Amniotic epithelial cell (primary cell): ENCODE results near the gene NPR3.

Experiments
- DNase-seq: peaks from one replicate; pipeline ENCODE4 v3.0.0-alpha.2; 2010; ENCODE audit warnings: low read depth

The NPR3 gene, protein sequence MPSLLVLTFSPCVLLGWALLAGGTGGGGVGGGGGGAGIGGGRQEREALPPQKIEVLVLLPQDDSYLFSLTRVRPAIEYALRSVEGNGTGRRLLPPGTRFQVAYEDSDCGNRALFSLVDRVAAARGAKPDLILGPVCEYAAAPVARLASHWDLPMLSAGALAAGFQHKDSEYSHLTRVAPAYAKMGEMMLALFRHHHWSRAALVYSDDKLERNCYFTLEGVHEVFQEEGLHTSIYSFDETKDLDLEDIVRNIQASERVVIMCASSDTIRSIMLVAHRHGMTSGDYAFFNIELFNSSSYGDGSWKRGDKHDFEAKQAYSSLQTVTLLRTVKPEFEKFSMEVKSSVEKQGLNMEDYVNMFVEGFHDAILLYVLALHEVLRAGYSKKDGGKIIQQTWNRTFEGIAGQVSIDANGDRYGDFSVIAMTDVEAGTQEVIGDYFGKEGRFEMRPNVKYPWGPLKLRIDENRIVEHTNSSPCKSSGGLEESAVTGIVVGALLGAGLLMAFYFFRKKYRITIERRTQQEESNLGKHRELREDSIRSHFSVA

DNA sequence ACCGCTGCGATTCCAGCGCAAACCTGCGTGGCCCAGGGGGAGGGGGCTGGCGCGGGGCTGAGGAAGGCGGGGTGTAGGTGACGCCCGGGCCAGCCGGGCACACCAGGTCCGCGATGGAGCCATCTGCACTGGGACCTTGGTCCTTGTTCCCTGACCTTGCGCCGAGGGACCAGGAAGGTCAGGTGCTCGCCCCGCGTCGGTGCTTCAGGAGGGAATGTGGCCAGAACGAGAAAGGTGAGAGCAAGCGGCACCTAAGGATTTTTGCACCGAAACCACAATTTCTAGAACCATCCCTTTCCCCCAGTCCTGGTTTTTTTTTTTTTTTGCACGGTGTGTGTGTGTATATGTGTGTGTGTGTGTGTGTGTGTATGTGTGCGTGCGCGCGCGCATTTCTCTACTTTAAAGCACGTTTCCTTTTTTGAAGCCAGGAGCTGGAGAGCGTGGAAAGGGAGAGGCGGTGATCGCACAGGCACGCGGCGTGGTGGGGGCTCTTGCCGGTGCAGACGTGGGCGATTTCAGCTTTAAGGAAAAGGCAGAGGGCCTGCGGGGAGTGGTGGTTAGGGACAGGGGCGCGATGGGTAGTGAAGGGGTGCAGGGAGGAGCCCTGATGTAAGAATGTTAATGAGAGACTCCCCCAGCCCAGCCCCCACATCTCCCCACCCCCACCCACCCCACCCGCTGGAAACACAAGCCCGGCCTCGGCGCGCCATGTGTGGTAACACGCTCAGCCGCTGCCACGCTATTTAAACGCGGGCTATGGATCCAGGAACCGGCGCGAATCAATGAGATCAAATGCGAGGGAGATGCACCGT is at the start of gene NPR3:
NPR3 (plus strand) TSS at position 772 of the 812 bp plus-strand sequence. CDS start 456 bp downstream, outside the sequence.
- peak; percentile 32 for DNase-seq

DNA sequence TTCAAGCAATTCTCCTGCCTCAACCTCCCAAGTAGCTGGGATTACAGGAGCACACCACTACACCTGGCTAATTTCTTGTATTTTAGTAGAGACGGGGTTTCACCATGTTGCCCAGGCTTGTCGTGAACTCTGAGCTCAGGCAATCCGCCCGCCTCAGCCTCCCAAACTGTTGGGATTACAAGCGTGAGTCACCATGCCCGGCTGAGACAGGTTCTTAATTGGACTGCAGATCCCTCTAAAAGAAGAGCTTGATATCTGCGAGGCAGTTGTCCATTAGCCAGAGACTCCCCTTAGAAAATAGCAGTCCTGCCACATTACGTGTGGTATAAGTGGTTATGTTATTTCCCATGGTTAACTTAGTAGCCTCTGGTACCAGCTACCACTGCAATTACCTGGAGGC is 46.6 kb upstream of the NPR3 start:
- DNase-seq, result no peak

DNA sequence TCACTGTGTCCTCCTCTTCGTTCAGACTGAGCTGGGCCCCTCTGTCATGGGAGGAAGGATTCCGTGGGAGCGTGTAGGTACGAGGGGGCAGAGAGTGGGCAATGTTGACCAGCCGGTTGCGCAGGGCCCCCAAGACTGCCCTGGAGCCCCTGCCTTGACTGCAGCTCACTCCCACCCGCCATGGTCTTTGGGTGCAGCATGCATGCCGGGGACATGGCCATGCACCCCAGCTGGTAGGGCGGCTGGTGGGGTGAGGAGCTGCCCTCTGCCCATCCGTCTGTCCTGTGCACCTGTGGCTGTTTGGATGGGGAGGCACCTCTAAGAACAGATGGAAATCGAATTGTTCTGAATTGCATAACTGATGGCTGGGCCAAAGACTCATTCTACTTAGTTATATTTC is 42.6 kb upstream of the NPR3 start:
- no peak for DNase-seq

DNA sequence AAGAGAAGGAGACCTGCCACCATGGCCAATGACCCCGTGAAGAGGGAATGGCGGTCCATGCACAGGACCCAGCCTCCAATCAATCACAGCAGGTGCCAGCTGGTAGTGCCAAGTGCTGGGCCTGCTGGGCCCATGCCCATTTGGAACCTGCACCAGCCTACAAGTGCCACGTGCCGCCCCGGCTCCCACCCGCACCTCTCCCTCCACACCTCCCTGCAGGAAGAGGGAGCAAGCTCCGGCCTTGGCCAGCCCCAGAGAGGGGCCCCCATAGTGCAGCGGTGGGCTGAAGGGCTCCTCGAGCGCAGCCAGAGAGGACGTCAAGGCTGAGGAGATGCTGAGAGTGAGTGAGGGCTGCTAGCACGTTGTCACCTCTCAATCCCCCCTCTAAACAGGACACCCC is 37.8 kb upstream of the NPR3 start:
- DNase-seq, result no peak

DNA sequence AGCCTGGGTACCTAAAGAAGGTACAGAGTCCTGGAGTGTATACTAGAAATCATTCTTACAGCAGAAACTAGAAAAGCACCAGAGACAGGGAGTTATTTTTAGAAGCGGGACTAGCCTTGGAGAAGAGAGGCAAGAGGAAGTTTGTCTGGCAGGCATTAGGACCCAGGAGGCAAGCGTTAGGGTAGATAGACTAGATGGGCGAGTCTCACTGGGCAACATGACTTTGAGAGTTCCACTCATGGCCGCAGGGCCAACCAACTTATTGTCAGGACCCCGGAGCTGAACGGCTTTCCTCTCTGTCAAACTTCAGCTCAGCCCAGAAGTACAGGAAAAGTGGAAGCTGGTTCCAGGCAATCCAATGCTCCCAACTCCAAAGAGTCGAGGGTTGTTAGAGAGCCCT is 34.1 kb upstream of the NPR3 start:
- no peak for DNase-seq

DNA sequence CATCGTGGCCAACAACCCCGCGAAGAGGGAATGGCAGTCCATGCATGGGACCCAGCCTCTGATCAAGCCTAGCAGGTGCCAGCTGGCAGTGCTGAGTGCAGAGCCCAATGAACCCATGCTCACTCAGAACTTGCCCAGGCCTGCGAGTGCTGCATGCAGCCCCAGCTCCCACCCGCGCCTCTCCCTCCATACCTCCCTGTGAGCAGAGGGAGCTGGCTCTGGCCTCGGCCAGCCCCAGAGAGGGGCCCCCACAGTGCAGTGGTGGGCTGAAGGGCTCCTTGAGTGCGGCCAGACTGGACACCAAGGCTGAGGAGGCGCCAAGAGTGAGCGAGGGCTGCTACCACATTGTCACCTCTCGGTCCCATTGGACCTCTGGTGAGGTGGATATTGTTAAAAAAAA is 32.6 kb upstream of the NPR3 start:
- no peak for DNase-seq

DNA sequence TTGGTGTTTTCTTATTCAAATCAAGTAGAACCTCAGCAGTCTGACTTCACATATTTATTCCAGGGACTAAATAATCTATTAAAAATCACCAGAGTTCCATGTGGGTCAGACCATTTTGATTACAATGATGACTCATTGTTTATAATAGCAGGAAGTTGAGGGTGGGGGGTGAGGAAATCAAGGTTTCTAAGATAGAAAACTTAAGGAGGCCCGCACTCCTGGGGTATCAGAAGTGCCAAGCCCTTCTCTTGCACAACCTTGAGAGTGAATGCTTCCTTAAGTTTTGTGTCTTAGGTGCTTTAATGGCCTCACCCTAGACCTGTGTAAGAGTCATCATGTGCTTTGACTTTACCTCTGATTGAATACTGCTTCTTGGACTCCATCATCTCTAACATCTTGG is 31.9 kb upstream of the NPR3 start:
- DNase-seq, result peak; percentile 15

DNA sequence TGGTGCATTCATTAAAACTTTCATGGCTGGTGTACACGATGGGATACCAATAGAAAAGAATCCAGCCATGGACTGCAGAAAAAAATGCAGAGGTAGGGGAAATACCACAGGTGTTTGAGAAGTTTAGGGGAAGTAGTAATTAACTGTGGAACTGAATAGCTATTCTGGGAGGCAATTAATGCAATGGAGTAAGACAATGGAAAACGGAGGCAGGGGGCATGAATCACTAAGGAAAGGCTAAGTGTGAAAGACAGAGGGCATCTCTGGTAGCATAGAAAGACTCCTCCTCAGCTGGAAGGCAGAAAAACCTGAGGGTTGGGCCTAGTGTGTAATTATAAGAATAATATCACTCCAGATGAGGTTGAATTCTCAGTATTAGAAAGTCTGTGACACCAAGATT is 30.9 kb upstream of the NPR3 start:
- no peak for DNase-seq

DNA sequence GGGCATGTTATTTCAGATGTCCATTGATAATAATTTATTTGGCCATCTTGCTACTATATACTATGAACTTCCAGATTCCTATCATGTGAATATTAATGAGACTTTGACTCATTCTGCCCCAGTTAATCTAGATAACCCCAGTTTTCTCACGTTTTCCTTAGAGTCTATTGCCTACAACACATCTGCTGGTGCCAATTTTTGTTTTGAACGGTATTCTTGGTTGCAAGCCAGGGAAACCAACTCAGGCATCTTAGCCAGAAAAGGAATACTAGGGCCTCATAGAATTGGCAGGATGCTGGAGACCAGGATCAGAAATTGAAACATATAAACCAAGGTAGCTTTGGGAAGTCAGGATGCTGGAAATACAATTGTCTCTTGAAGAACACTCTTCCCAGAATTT is 28.0 kb upstream of the NPR3 start:
- DNase-seq, result no peak

DNA sequence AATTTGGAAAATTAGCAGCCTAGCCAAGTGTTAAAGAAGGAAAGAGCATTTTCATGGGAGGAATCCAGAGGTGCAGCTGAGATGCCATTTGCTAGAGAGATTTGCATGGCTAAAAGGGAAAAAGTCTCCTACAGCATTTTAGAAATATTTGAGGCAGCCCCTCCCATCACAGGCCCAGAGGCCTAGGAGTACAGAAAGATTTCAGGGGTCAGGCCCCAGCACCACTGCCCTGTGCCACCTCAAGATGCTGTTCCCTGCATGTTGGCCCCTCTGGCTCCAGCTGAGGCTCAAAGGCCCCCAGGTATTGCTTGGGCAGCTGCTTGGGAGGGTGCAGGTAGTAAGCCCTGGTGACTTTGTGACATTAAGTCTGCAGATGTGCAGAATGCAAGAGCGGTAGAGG is 26.9 kb upstream of the NPR3 start:
- no peak for DNase-seq

DNA sequence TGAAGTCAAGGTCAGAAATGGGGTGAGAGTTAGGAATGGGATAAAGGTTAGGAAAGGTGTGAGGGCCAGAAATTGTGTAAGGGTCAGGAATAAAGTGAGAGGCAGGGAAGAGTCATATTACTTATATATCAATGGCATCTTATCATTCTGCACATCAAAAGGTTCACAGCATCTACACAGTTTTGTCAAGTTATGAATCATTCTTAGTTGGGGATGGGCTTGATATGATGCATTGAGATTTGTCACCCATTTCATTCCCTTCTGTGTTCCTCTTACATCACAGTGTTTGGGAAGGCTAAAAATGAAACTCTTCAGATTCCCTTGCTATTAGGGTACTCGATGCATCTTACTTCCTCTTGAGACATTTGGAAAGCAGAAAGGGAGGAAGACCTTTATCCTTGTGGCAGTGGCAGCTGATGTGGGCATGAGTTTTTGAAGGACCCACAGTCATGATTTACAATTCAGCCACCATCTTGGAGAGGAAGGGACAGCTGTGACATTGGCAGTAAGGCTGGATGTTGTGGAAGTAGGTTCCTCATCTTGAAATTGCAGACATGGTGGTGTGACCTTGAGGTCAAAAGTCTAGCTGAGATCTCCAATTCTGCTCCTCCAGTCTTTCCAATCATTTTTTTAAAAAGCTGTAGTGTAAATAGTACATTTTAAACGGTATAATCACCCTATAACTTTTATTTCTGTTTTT is 24.2 kb upstream of the NPR3 start:
- DNase-seq, result no peak

DNA sequence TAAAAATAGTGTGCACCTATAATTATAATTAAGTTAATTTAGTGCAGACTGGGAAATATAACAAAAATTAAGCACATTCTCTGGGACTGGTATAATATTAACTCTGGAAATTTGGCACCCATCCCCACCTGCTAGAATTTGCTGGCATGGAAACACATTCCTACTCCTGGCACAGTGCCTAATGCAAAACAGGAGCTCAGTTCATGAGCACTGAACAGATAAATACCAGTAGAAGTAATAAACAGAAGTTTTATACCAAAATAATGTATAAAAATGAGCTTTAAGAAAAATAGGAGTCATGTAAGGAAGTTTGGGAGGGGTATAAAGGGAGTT is 23.7 kb upstream of the NPR3 start:
- DNase-seq, result peak; percentile 7

DNA sequence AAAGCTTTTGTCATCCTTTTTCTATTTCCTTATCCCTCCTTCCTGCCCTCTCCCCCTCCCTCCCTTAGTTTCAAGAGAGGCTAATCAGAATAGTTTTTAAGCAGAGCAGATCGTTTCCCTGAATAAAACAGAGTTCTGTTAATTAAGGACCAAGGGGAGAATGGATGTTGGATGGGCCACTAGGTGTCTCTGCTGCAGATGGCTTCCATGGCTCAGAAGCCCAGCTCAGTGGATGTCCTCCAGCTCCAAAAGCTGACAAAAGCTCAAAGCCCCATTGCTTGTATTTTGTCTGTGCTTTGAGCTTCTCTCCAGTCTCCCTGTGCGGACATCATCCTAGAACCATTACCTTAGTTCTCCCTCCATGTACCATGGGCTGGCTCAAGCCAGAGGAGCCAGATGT is 21.0 kb upstream of the NPR3 start:
- no peak for DNase-seq

DNA sequence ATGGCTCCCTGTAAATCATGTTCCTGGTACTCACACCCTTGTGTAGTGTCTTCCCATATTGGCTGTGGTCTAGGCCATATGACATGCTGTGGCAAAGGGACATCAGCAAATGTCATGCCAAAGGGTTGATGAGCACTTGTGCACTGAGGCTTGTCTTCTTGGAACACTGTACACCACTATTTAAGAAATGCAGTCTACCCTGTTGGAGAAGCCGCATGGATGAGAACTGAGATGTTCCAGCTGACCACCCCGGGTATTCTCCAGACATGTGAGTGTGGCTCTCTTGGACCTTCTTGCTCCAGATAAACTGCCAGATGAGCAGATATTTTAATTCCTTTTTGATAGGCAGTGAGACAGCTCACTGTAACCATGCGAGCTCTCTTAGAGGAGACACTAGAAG is 20.5 kb upstream of the NPR3 start:
- no peak for DNase-seq

DNA sequence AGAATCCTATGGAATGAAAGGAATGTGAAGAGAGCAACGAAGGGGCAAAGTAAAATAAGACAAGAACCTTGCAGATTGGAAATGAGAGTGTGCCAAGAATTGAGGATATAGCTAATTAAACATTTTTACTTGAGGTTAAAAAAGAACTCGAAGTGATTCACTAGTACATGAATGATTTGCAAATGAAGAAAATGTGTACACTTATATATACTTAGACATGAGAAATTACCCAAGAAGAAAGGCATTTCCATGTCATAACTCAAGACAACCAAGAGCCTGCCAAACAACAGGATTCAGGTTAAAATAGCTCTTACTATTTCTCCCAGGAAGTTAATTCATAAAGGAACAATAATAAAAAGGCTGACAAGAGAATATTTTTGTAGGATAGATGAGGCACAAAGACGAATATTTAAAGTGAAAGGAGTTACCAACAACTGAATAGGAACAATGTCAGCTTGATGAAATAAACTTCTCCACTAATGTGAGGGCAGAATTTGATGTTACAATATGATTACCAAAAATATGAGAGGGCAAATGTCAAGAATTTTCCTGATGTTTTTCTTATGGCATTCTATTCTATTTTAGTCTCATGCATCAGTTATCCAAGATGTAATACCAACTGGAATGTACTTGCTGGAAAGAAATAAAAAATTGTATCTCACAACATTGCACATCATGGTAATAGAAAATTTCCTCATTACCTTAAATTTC is 18.9 kb upstream of the NPR3 start:
- DNase-seq, result peak; percentile 37

DNA sequence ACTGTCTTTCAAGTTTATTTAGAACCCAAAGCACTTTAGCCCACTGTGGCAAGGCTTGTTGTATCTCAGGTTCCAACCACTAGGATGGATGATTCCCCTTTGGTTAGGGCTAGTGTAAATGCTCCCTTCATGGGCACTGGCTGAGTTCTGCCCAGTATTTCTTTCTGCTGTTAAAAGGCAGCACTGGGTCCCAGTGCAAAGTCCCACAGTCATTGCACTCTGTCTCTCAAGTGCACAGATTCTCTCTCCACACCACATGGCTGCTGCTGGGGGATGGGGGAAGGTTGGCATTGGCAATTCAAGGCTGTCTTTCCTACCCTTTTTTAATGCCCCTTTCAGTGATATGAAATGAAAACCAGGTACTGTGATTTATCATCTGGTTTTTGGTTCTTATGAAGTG is 7.2 kb upstream of the NPR3 start:
- no peak for DNase-seq

DNA sequence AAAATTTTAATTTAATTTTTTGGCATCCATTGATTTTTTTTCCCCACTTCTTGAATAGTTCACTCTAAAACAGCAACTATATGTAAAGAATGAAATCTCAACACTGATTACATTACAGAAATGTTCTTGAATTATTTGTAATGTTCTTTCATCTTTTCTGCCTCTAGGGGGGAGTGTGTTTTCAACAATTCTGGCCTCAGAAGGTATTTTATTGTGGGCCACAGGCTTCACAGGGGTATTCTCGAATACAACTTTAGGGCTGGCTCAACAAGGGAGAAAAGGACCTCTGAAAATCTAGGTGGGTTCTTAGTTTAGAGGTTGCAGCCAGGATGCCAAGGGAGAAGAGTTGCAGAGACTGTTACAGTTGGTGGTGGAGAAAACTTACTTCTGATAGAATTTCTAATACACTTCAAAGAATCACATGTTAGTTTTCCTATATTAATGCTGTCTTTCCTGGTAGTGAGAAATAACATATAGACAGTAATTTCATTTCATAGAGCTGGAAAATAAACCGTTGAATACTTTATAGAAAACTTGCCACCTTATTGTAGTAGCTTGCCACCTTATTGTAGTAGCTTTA is 3.6 kb upstream of the NPR3 start:
- peak; percentile 42 for DNase-seq

DNA sequence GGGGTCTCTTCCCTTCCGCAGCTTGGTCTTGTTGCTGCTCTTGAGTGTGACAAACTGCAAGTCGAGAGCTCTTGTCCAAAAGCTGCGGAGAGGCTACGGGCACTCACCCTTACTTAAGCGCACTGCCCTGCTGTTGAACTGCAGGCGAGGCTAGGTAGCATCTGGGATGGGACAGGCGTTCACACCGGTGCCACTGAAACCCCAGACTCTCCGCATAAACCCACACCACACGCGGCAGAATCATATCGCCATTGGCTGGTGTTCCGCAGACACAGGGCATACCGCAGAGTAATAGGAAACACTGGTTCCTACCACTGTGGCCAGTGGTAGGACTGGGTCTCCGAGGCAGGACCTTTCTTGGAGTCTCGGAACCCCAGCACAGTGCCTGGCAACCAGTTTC is 2.2 kb upstream of the NPR3 start:
- no peak for DNase-seq

DNA sequence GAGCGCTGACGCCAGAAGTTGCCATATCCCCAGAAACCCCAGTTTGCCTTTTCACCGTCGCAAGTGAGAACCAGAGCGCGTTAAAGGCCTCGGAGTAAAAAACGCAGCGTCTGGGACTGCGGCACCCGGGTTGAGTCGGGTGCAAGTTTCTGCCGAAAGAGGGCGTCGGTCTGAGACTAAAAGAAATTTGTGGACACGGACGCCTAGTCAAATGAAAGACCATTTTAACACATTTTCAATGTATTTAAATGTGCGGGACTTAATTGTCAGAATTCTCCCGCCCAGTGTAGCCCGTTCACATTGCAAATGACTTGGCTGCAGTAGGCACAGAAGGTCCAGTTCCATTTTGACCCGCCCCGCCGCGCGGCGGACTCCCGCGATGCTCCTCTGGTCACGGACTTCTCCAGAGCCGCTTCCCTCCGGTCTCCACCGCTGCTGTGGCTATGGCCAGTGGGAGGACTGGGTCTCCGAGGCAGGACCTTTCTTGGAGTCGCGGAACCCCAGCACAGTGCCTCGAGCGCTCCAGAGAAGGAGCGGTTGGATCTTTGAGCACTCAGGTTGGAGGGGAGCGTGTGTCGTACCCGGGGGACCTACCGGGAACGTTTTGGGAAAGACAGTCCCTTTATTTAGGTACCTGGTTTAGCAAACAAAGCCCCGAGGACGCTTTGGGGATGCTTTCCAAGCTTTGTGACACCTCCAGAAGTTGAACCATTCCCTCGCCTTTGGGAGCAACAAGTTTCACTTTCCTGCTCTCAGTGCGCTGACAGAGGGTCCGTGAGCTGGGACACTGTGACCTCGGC is 1.2 kb upstream of the NPR3 start:
- DNase-seq, result peak; percentile 71

DNA sequence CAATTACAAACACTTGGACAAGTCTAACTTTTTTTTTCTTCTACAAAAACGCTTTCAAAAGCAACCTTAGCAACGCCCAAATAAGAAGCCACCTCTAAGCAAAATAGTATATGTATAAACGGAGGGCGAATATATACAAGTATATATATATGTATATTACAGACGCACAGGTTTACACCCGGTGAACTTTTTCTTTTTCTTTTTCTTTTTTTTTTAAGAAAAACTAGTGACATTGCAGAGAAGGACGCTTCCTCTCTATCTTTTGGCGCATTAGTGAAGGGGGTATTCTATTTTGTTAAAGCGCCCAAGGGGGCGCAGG is 200 bp downstream of the NPR3 start:
- DNase-seq, result no peak
